AG09309 (cell line): ENCODE results near the gene ANKRD27.

ENCODE experiments used
- DNase-seq: peaks from one replicate; pipeline ENCODE4 v3.0.0-alpha.2; 2010; ENCODE audit warnings: low read depth
- H3K4me3 ChIP-seq: 2 replicates; pipeline ENCODE4 v1.5.1; 2011; ENCODE audit warnings: mild to moderate bottlenecking, low read depth, low read length, moderate library complexity; ENCODE audit not compliant: control insufficient read depth
- CTCF ChIP-seq: IDR thresholded peaks from 2 replicates; pipeline ENCODE4 v1.5.1; 2011; ENCODE audit warnings: mild to moderate bottlenecking, low read depth, low read length, inconsistent platforms; ENCODE audit not compliant: insufficient read depth, control insufficient read depth; ENCODE audit errors: missing control alignments

Gene ANKRD27

GRCh38 chr19:32550666-32551065 lies 124.3 kb downstream of the ANKRD27 start:
- no peak for TF ChIP-seq CTCF
- H3K4me3 ChIP-seq, result no peak overlapping the region
- DNase-seq, result no peak
